VCaP (cell line): Measurements from ENCODE around the gene UROD.
"Not testable (repeated sequence)": the region's sequence is repeated elsewhere in the genome, so short reads cannot be mapped to it uniquely, and the experiment has no call there.

ENCODE experiments used
- H3K27ac ChIP-seq: fragments of 450-650 bp; 2 replicates; pipeline ENCODE4 v1.5.1; 2017
- TF ChIP-seq, protein P1 (sequence below): fragments of 450-650 bp; conservative IDR thresholded peaks from 2 replicates; pipeline ENCODE4 v1.5.1; 2017; ENCODE audit warnings: mild to moderate bottlenecking, moderate library complexity

The UROD gene

DNA sequence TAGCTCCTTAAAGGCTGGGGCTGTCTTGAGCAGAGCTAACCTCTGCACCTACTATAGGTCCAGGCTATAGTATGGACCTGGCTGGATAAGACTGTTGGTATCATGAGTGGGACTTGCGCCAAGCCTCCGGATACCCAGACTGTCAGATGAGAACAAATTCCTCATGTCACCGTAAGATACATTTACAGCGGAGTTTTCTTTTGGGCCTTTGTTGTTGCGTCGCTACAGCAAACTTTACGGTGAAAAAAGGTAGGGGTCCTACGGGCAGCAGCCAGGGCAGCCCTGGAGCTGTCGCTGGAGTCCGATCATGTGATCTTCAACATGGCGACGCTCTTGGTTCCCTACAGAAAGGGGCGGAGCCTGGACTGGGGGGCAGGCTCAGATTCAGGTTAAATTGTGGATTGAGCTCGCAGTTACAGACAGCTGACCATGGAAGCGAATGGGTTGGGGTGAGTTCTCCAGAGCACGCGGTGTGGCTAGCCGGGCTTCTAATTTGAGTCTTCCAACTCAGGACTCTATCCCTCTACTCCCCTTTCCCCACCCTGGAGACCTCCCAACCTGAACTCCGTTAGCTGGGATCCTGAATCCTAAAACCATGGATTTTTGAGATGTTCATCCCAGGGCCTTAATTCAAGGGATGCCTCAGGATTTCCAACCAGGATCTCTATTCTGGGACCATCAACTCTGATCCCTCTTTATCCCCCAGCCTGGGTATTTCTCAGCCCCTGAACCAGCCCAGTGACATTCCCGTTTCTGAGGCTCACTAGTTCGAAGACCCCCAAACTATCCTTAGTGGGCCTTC is at the start of gene UROD:
TSS of gene UROD (plus strand) at position 418 of the 802 bp plus-strand sequence. CDS start at position 430, 12 bp downstream.
- TF ChIP-seq, protein P1, sequence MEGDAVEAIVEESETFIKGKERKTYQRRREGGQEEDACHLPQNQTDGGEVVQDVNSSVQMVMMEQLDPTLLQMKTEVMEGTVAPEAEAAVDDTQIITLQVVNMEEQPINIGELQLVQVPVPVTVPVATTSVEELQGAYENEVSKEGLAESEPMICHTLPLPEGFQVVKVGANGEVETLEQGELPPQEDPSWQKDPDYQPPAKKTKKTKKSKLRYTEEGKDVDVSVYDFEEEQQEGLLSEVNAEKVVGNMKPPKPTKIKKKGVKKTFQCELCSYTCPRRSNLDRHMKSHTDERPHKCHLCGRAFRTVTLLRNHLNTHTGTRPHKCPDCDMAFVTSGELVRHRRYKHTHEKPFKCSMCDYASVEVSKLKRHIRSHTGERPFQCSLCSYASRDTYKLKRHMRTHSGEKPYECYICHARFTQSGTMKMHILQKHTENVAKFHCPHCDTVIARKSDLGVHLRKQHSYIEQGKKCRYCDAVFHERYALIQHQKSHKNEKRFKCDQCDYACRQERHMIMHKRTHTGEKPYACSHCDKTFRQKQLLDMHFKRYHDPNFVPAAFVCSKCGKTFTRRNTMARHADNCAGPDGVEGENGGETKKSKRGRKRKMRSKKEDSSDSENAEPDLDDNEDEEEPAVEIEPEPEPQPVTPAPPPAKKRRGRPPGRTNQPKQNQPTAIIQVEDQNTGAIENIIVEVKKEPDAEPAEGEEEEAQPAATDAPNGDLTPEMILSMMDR = no peak
- peak within 1 kb of the TSS; percentile 69 for H3K27ac ChIP-seq

- no peak overlapping the region for H3K27ac ChIP-seq
- TF ChIP-seq, protein P1 = no peak
These were observed 49.3 kb upstream of the UROD start for GRCh38 chr1:44962729-44963128.

- TF ChIP-seq, protein P1 = no peak
- no peak overlapping the region for H3K27ac ChIP-seq
These were observed 47.7 kb upstream of the UROD start for GRCh38 chr1:44964396-44964795.

DNA sequence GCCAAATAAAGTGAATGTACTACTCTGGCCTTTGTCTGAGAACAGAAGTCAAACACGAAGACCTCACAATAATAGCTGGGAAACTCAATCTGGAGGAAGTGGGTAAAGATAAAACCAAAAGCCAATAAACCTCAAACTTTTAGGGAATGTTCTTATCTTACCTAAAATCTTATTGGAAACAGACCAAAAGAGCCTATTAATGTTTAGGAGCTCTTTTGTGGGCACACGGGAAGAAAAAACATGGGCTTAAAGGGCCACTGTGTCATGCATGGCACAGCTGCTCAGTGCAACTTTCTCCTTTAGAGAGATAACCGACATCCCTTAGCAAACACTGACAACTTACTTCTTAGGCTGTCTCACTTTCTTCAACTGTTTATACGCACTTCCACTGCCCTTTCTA is 41.7 kb upstream of the UROD start:
- TF ChIP-seq, protein P1 = no peak
- H3K27ac ChIP-seq = peak overlapping the region; percentile 36; the same call in 1 of the 2 replicates

GRCh38 chr1:44973645-44974044 is 38.4 kb upstream of the UROD start:
- no peak overlapping the region for H3K27ac ChIP-seq
- TF ChIP-seq, protein P1 = no peak

DNA sequence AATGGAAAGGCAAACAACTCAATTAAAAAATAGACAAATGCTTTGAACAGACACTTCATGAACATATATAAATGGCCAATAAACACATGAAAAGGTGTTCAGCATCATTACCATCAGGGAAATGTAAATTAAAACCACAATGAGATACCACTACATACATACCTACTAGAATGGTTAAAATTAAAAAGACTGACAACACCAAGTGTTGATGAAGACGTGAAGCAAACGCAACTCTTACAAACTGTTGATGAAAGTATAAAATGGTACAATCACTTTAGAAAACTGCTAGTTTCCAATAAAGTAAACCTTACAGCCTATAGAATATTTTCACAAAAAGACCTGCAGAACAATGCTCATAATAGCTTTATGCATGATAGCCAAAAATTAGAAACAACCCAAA is 35.8 kb upstream of the UROD start:
- TF ChIP-seq, protein P1 = no peak
- H3K27ac ChIP-seq = no peak overlapping the region

- H3K27ac ChIP-seq = not testable (repeated sequence)
These were observed 34.7 kb upstream of the UROD start for GRCh38 chr1:44977372-44977771.

DNA sequence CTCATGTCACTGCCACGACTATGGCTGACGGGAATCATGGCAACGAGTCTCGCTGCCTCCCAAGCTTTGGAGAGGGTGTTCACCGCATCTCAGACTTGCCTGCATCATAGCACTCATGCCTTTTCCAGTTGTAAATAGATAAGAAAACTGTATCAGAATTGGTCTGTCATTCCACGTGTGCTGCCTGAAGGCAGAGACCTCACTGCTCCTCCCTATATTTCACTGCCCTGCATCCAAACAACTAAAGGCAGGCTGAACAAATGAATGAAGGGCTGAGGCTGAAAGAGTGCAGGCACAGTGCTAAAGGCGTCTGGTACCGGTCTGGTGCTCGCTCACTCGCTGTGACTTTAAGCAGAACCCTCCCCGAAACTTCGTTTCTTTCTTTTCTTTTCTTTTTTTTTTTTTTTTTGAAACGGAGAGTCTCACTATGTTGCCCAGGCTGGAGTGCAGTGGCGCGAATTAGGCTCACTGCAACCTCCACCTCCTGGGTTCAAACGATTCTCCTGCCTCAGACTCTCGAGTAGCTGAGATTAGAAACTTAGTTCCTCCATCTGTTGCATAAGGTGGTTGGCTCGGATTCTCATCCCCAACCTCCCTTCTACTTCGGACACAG is 26.2 kb upstream of the UROD start:
- H3K27ac ChIP-seq = peak overlapping the region; percentile 68
- TF ChIP-seq, protein P1 = no peak
